A673 (cell line): ENCODE results near the gene DPP7. TPM values are rescaled to one million over a fixed set of nuclear protein-coding genes. Genes with fewer than 3 reads are reported as not detected.
A peak's percentile ranks its signal among the peaks of the same experiment; 100 is the strongest.

Experiments
- BruUV-seq: library from RNA; stranded (reverse); fragments of 400-500 nt; replicated peaks from 2 replicates; lab custom pipeline; 2021; lab: Mats Ljungman, UMichigan
- CTCF ChIA-PET: fragments of 300-600 bp; sonication (Branson Sonifier 250); formaldehyde crosslinking; loops from one replicate; lab custom pipeline; 2022; ENCODE audit warnings: antibody characterized with exemption; lab: Charles Lee
- POLR2A ChIA-PET: fragments of 300-600 bp; sonication (Branson Sonifier 250); formaldehyde crosslinking; loops from one replicate; lab custom pipeline; 2022; ENCODE audit warnings: antibody characterized with exemption; ENCODE audit not compliant: low non-redundant PET; lab: Charles Lee
- DNase-seq: peaks from one replicate; pipeline ENCODE4 v3.0.0-alpha.2; 2015; ENCODE audit warnings: low spot score
- H3K27ac ChIP-seq: fragments of 200-600 bp; sonication (generic); 2 replicates; pipeline ENCODE4 v1.5.1; 2016; ENCODE audit warnings: mixed run types, low read depth, mild to moderate bottlenecking, mixed read lengths, antibody characterized with exemption, low read length; ENCODE audit not compliant: poor library complexity, severe bottlenecking
- H3K27me3 ChIP-seq: fragments of 200-600 bp; sonication (generic); replicated peaks from 2 replicates; pipeline ENCODE4 v1.6.1; 2017; ENCODE audit warnings: mixed run types, low read depth, mild to moderate bottlenecking, mixed read lengths, antibody characterized with exemption, low read length; ENCODE audit not compliant: insufficient read depth, poor library complexity
- H3K36me3 ChIP-seq: fragments of 200-600 bp; sonication (generic); 2 replicates; pipeline ENCODE4 v1.6.1; 2016; ENCODE audit warnings: mixed run types, mild to moderate bottlenecking, mixed read lengths, antibody characterized with exemption, low read length; ENCODE audit not compliant: insufficient read depth, poor library complexity, severe bottlenecking
- H3K4me1 ChIP-seq: fragments of 200-600 bp; sonication (generic); 2 replicates; pipeline ENCODE4 v1.6.1; 2017; ENCODE audit warnings: mixed run types, mild to moderate bottlenecking, mixed read lengths, antibody characterized with exemption, low read length; ENCODE audit not compliant: insufficient read depth, poor library complexity, severe bottlenecking
- H3K4me3 ChIP-seq: fragments of 200-600 bp; sonication (generic); 2 replicates; pipeline ENCODE4 v1.5.1; 2016; ENCODE audit warnings: low read depth, mixed run types, mild to moderate bottlenecking, mixed read lengths, low read length; ENCODE audit not compliant: poor library complexity, severe bottlenecking
- H3K9me3 ChIP-seq: fragments of 200-600 bp; sonication (generic); 2 replicates; pipeline ENCODE4 v1.6.1; 2016; ENCODE audit warnings: mixed run types, low read depth, mild to moderate bottlenecking, mixed read lengths, antibody characterized with exemption, low read length; ENCODE audit not compliant: poor library complexity, severe bottlenecking
- CTCF ChIP-seq: fragments of 300-800, 200-600 bp; sonication (generic); conservative IDR thresholded peaks from 2 replicates; pipeline ENCODE4 v1.5.1; 2017; ENCODE audit warnings: low read depth, mild to moderate bottlenecking, antibody characterized with exemption, low read length, moderate library complexity, mixed read lengths
- EZH2 ChIP-seq: fragments of 200-600 bp; sonication (generic); IDR thresholded peaks from 2 replicates; pipeline ENCODE4 v1.6.1; 2017; ENCODE audit warnings: borderline replicate concordance, low read depth, mild to moderate bottlenecking, mixed read lengths, antibody characterized with exemption, low read length; ENCODE audit not compliant: poor library complexity, severe bottlenecking
- intact Hi-C: fragments of 100-400 bp; cut with micrococcal nuclease; formaldehyde crosslinking; loops from one replicate; pipeline ENCODE4 v1.10.0; 2022; ENCODE audit not compliant: unreplicated experiment
- total RNA-seq: library from RNA; stranded (reverse); gene quantifications from 2 replicates; pipeline ENCODE4 v1.2.3, GENCODE V29; 2021

The DPP7 gene
- total RNA-seq, 1 experiment from 2014 or later: 120 TPM

GRCh38 chr9:137162505-137163364 lies 48.2 kb upstream of the DPP7 start:
- ChIA-PET CTCF (interaction anchor here (0.7 to 1.2 kb wide), 2 partner anchors 54 to 95 kb away, joined by 8 to 10 read pairs; a partner anchor contains a TSS), POLR2A (no interaction called here)
- Histone ChIP-seq H3K27me3 (peaks cover 89% of the 10 kb centered on the region), H3K4me1 (peaks cover 15% of the 10 kb centered on the region), H3K9me3 (no peaks in the 10 kb centered on the region), H3K27ac (no peak overlapping the region), H3K36me3 (no peaks in the 10 kb centered on the region), H3K4me3 (peak overlapping the region; percentile 36)
- DNase-seq: peak; percentile 62
- intact Hi-C loops: no loop called here
- TF ChIP-seq EZH2: peak; percentile 76
- 0 out of 2 replicates have a peak, but pooled peaks have one; percentile 14 for TF ChIP-seq CTCF
- no TSS peak for BruUV-seq

- peaks cover 20% of the 10 kb centered on the region for H3K4me1 ChIP-seq
- intact Hi-C loops: no loop called here
- no peak for TF ChIP-seq CTCF
- TF ChIP-seq EZH2: no peak
- H3K36me3 ChIP-seq: no peaks in the 10 kb centered on the region
- peak; percentile 54 for DNase-seq
- peak overlapping the region; percentile 36 for H3K4me3 ChIP-seq
- no peaks in the 10 kb centered on the region for H3K9me3 ChIP-seq
- CTCF ChIA-PET: interaction anchor here (0.7 to 1.2 kb wide), 2 partner anchors 55 to 94 kb away, joined by 8 to 10 read pairs; a partner anchor contains a TSS
- peaks cover 80% of the 10 kb centered on the region for H3K27me3 ChIP-seq
- POLR2A ChIA-PET: no interaction called here
- BruUV-seq: no TSS peak
- no peak overlapping the region for H3K27ac ChIP-seq
These were observed 47.3 kb upstream of the DPP7 start for GRCh38 chr9:137161558-137162486.

GRCh38 chr9:137160716-137161557 lies 46.4 kb upstream of the DPP7 start:
- no peak for TF ChIP-seq CTCF
- TF ChIP-seq EZH2: no peak
- Histone ChIP-seq H3K36me3 (no peaks in the 10 kb centered on the region), H3K4me3 (no peak overlapping the region), H3K27ac (no peak overlapping the region), H3K4me1 (peaks cover 20% of the 10 kb centered on the region), H3K27me3 (peaks cover 71% of the 10 kb centered on the region), H3K9me3 (no peaks in the 10 kb centered on the region)
- intact Hi-C loops: no loop called here
- ChIA-PET CTCF (no interaction called here), POLR2A (no interaction called here)
- no TSS peak for BruUV-seq
- no peak for DNase-seq
